ENCODE results near the gene C9orf50.

The C9orf50 gene

DNA sequence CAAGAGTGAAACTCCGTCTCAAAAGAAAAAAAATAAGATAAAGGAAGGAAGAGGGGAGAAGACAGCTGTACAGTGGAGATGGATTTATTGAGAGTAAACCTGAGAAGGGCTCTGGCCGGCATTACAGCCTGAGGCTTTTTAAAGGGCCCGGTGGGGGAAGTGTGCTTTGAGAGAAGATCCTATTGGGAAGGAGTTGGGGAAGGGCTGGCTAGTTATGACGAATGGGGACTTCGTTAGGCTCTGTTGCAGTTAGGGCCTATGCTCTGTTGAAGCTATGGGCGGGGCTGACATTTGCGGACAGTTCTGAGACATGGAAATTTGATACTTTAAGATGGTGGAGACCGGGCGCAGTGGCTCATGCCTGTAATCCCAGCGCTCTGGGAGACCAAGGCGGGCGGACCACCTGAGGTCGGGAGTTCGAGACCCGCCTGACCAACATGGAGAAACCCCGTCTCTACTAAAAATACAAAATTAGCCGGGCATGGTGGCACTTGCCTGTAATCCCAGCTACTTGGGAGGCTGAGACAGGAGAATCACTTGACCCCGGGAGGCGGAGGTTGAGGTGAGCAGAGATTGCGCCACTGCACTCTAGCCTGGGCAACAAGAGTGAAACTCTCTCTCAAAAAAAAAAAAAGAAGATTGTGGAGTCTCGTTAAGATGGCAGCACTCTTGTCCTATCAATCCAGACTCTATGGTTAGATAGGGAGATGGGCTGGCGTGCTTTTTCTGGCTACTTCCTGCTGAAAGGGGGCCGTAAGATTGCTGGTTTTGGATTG is 33.2 kb downstream of the C9orf50 start:
- DNase-seq, result no peak

DNA sequence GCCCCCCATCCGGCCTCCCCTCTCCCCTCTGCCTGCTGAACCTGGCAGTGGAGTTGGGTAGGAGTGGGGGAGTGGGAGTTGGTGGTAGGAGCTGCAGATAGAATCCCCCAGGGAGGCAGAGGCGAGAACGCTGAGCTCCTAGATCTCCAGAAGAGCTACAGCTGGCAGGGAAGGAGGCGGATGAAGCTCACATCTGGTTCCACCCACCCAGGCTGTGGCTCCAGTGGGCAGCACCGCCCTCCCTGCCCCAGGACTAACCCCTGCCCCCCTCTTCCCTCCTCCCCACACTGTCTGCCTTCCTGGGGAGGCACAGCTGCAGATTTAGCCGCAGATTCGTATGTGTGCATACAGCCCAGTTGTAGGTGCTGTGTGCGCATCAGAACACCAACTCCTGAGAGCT is 34.2 kb downstream of the C9orf50 start:
- peak; percentile 44 for DNase-seq

DNA sequence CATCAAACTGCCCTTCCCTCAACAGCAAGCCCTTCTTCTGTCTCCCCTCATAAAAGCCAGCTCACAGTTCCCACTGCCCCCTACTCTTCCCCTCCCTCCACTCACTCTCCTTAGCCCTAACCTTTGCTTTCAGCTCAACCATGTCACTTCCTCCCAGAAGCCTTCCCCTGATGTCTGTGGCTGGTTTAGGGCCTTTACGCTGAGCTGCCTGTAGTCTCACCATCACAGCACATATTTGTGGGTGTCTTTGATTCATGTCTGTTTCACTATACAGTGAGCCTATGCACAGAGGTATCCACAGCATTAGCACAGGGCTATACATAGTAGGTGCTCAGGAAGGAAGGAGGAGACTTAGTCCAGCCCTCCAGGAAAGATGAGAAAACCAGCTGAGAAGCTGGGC is 34.7 kb downstream of the C9orf50 start:
- no peak for DNase-seq

DNA sequence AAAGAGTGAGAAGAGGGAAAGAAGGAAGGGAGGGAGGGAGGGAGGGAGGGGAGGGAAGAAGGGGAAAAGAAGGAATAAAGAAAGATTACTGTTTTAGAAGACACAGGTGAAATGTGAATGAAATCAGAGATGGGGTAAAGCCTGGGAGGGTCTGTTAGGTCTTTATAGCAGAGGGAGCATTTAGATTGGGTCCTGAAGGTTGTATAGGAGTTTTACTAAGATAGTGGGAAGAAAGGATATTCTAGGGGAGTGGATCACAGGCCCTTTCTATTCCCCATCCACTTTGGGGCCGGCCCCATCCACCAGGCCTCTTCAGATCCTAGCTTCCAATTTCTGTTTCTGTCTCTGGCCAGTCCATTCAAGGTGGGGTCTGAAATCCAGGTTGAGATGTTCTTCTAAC is 35.5 kb downstream of the C9orf50 start:
- DNase-seq, result no peak

DNA sequence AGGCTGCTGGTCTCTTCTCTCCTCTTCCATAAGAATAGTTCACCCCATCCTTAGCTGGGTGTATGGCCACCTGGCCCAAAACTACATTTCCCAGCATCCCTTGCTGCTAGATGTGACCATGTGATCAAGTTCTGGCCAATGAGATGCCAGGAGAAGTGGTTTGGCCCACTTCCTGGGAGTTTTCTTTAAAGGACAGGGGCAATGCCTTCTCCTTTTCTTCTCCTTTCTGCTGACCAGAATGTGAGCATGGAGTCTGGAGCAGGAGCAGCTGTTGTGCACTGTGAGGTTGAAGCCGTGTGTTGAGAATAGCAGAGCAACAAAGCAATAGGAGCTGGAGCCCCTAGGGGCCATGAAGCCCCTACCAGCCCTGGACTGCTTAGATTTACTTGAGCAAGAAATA is 36.8 kb downstream of the C9orf50 start:
- DNase-seq, result peak; percentile 80

- no peak for DNase-seq
These were observed 37.4 kb downstream of the C9orf50 start for GRCh38 chr9:129583308-129584038.

GRCh38 chr9:129582855-129583254 is 38.0 kb downstream of the C9orf50 start:
- DNase-seq, result no peak

DNA sequence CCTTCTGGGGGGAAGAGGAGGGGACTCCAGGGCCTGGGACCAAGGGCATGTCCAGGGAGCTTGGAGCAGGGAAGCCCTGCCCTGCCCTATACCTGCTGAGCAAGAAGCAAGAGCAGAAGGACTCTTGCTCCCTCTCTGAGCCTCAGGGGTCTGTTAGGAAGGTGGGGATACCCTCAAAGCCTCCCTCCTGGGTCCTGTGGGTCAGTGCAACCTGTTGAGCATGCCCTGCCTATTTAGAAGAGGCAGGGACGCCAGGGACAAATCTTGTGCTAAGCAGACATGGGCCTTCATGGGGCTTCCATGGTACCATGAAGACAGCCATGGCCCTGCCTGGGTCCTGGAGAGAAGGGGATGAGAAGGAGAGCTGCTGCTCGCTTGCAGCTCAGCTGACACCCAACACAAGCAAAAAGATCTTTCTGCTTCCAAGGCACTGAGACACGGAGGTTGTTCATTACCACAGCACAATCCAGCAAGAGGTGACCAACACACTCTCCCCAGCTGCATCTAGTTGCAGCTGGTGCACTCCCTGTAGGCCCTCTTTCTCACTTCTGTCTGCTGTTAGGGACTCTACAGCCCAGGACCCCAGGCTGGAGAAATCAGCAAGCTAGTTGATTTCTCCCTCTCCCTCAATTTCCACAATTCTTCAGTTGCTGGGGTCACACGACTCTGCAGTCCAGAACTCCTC is 39.3 kb downstream of the C9orf50 start:
- no peak for DNase-seq

- DNase-seq, result peak; percentile 51
These were observed 40.5 kb downstream of the C9orf50 start for GRCh38 chr9:129580211-129580915.

DNA sequence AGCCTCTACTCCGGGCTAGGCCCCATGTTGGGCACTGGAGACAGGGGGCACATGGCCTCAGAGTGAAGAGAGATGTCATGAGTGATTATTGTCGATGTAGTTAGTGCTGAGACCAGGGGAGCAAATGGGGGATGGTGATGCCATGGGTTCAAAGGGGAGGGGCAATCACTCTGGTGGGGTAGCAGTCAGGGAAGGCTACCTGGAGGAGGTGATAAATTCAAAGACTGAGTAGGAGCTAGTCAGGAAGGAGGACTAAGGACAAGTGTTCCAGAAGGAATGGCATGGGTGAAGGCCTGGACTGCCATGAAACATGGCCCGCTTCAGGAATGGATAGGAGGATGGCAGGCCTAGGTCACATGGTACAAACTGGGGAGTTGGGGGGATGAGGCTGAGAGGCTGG is 41.6 kb downstream of the C9orf50 start:
- no peak for DNase-seq

GRCh38 chr9:129576546-129577543 is 44.1 kb downstream of the C9orf50 start:
- DNase-seq, result no peak

GRCh38 chr9:129575818-129576217 is 45.1 kb downstream of the C9orf50 start:
- DNase-seq, result no peak

DNA sequence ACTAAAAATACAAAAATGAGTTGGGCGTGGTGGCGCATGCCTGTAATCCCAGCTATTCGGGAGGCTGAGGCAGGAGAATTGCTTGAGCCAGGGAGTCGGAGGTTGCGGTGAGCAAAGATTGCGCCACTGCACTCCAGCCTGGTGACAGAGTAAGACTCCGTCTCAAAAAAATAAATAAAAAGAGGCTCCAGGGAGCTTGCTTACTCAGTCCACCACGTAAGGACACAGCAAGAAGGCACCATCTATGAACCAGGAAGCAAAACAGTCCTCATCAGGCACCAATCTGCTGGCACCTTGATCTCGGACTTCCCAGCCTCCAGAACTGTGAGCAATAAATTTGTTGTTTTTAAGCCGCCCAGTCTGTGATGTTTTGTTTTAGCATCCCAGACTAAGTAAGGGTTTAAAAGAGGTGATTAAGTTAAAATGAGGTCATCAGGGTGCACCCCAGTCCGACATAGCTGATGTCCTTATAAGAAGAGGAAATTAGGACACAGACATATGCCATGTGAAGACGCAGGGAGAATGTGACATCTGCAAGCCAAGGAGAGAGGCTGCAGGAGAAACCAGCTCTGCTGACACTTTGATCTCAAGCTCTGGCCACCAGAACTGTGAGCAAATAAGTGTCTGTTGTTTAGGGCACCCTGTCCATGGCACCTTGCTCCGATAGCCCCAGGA is 45.9 kb downstream of the C9orf50 start:
- DNase-seq, result no peak

DNA sequence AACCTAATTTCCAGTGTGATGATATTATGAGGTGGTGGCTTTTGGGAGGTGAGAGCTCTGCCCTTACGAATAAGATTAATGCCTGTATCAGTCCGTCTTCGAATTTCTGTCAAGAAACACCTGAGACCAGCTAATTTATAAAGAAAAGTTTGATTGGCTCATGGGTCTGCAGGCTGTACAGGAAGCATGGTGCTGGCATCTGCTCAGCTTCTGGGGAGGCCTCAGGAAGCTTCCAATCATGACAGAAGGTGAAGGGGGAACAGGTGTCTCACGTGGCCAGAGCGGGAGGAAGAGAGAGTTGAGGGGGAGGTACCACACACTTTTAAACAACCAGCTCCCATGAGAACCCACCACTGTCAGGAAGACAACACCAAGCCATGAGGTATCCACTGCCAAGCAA is 46.9 kb downstream of the C9orf50 start:
- no peak for DNase-seq

DNA sequence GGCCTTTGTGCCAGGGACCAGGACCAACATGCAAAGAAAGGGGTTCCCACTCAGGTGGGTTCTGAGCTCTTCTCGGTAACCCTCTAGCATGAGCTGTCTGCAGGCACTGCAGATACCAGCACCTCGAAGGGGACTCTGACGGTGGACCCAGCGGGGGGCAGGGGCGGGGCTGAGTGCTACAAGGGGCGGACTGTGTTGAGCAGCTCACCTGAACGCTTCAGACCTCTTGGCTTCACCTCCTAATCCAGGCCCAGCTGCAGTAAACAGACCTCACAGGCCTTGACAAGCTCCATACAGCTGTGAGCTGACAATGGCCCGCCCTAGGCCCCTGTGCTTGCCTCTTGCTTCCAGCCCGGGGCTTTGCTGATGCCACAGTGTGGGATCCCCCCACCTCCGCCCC is 48.4 kb downstream of the C9orf50 start:
- no peak for DNase-seq

DNA sequence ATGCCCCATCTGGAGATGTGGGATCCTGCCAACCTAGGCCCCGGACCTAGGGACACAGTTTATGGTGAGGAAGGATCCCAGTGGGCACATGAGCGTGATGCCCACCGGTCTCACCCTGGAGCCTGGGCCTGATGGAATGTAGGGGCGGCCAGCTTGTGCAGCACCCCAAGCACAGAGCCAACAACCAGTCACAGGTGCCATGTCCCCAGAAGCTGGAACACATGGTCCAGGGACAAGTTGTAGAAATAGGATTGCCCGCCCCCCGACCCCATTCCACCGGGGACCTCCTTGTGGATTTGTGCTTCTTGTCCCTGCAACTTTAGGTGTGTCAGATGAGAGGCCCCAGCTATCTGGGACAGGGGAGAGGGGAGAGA is 48.9 kb downstream of the C9orf50 start:
- no peak for DNase-seq

DNA sequence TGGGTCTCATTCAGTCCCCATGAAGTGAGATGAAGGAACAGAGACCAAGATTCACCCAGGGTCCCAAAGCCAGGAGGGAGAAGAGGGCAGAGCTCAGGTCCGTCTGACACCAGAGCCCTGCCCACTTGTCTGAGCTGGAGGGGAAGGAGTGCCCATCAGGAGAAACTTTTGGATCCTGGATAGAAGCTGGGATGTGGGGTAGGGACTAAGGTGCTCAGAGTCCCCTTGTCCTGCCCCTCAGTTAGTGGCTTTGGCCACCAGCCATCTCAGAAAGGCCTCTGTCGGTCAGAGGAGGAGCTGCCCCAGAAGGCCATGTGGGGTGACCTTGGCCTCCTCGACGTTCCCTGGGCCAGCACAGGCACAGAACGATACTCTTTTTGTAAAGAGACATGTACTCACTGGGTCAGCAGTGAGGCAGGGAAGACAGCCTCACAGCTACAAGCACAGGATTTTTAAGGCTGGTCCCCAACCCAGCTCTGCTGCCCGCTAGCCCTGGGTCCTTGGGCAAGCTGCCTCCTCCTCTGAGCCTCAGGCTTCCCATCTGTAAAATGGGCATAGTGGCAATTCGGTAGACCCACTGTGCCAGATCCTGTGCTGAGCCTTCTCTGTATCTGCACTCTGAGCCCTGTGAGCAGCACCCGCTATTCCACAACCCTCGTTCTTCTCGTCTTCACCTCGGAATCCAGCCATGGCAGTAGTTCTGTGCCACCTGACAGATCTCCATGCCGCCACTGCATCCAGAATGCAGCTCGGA is 49.4 kb downstream of the C9orf50 start:
- DNase-seq, result no peak

DNA sequence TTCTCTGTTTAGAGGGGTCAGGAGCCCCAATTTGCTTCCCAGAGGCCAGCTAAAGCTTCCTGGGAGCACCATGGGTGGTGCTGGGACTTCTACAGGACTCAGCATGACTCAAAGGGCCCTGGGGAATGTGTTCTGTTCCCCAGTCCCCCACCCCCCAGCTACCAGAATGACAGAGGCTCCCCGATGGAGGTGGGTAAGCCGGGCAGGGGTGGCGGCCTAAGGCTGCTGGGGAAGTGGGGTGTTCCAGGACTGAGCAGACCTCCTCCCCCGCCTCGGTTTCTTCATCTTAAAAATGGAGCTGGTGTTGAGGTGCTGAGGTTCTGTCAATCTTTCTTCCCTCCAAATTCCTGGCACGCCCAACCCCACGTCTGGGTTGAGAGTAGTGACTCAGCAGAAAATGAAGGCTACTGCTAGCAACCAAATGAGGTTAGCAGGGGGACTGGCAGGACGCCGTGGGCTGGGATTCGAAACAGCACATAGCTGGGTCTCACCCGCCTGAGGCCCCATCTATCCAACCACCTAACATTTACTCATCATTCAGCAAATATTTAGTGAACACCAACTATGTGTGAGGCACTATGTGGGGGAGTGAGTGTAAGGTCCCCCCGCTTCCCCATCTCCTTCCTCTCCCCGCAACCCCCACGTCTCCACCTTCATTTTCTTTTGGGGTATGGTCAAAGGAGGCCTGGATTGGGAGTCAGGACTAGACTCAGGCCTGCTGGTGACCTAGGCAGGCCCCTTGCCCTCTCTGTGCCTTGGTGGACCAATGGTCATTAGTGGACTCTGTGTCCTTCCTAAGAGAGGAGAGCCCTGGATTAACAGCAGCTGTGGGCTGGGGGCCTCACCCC is 50.2 kb downstream of the C9orf50 start:
- no peak for DNase-seq

Measured in CD4-positive, alpha-beta T cell treated with Interleukin-12 subunit alpha and Interleukin-12 subunit beta, for 1 hour (primary cell).